ENCODE measurements around the gene TFF3. TPM values are rescaled to one million over a fixed set of nuclear protein-coding genes. Genes with fewer than 3 reads are reported as not detected.

The TFF3 gene
- total RNA-seq, 2 donors from 2014 or later, result 6.3 to 16.3 TPM

GRCh38 chr21:42311160-42311559 is 4.0 kb downstream of the TFF3 start:
- WGBS, 2 donors, result 96 to 97% methylated on average over 13 to 14 of the region's 14 CpGs
- no peaks in the 10 kb centered on the region for H3K27me3 ChIP-seq
- H3K4me1 ChIP-seq, result peaks cover 41% of the 10 kb centered on the region
- ATAC-seq, result no peak
- intact Hi-C loops (cut with DNase I), result loop anchor here (10.0 kb wide), 1 partner anchor 134 kb away; no protein-coding TSS in a partner anchor
- H3K36me3 ChIP-seq (replicated peaks in 1 of 2; ENCODE audit: insufficient read depth in 1 of 2, low read depth in 2 of 2), result no peaks in the 10 kb centered on the region
- DNase-seq, result no peak
- no peaks in the 10 kb centered on the region for H3K9me3 ChIP-seq
- no peak overlapping the region for H3K4me3 ChIP-seq
- no peak for TF ChIP-seq POLR2A (IDR thresholded peaks at IDR 0.05)
- TF ChIP-seq CTCF (IDR thresholded peaks at IDR 0.05), result no peak
- no peak overlapping the region for H3K27ac ChIP-seq

- Histone ChIP-seq H3K27ac (no peak overlapping the region), H3K27me3 (no peaks in the 10 kb centered on the region), H3K36me3 (replicated peaks in 1 of 2; ENCODE audit: insufficient read depth in 1 of 2, low read depth in 2 of 2) (no peaks in the 10 kb centered on the region), H3K4me1 (peaks cover 39% of the 10 kb centered on the region), H3K9me3 (no peaks in the 10 kb centered on the region), H3K4me3 (no peak overlapping the region)
- DNase-seq (no peak), ATAC-seq (no peak)
- intact Hi-C loops (cut with DNase I), result loop anchor here (10.0 kb wide), 1 partner anchor 134 kb away; no protein-coding TSS in a partner anchor
- WGBS, 2 donors, result 87 to 90% methylated on average over 7 to 12 of the region's 12 CpGs
- TF ChIP-seq CTCF (IDR thresholded peaks at IDR 0.05), result no peak
- TF ChIP-seq POLR2A (IDR thresholded peaks at IDR 0.05), result no peak
Observed at GRCh38 chr21:42310411-42311001, 4.7 kb downstream of the TFF3 start.

GRCh38 chr21:42309753-42310213 is 5.4 kb downstream of the TFF3 start:
- DNase-seq, result peak; percentile 51 to 67 (median 57)
- H3K36me3 ChIP-seq (replicated peaks in 1 of 2; ENCODE audit: insufficient read depth in 1 of 2, low read depth in 2 of 2), result no peaks in the 10 kb centered on the region
- ATAC-seq, result peak; percentile 45
- TF ChIP-seq POLR2A (IDR thresholded peaks at IDR 0.05), result no peak
- TF ChIP-seq CTCF (IDR thresholded peaks at IDR 0.05), result peak; percentile 45 to 85 (median 58)
- no peaks in the 10 kb centered on the region for H3K9me3 ChIP-seq
- H3K27ac ChIP-seq, result no peak overlapping the region
- intact Hi-C loops (cut with DNase I), result loop anchor here (10.0 kb wide), 1 partner anchor 135 kb away; no protein-coding TSS in a partner anchor
- WGBS, 2 donors, result 12 to 15% methylated on average over 20 to 22 of the region's 22 CpGs
- peaks cover 32% of the 10 kb centered on the region for H3K4me1 ChIP-seq
- no peaks in the 10 kb centered on the region for H3K27me3 ChIP-seq
- H3K4me3 ChIP-seq, result no peak overlapping the region

GRCh38 chr21:42308914-42309752 is 6.1 kb downstream of the TFF3 start:
- ATAC-seq (no peak), DNase-seq (no peak)
- no peaks in the 10 kb centered on the region for H3K36me3 ChIP-seq (replicated peaks in 1 of 2; ENCODE audit: insufficient read depth in 1 of 2, low read depth in 2 of 2)
- WGBS, 2 donors, result 39 to 41% methylated on average over 22 of the region's 23 CpGs
- H3K27me3 ChIP-seq, result no peaks in the 10 kb centered on the region
- no peak overlapping the region for H3K27ac ChIP-seq
- peaks cover 32% of the 10 kb centered on the region for H3K4me1 ChIP-seq
- TF ChIP-seq POLR2A (IDR thresholded peaks at IDR 0.05), result no peak
- peak in 4 of 7 experiments; percentile 12 to 22 (median 16) for TF ChIP-seq CTCF (IDR thresholded peaks at IDR 0.05)
- intact Hi-C loops (cut with DNase I), result no loop called here
- H3K4me3 ChIP-seq, result no peak overlapping the region
- H3K9me3 ChIP-seq, result no peaks in the 10 kb centered on the region
